Body of pancreas (tissue), 4 donors: Measurements from ENCODE around the gene EIF3F.

Experiments
- POLR2A ChIP-seq, 3 donors: fragments of 450-650 bp; IDR thresholded peaks; one replicate each; pipeline ENCODE4 v1.6.1; 2016; ENCODE audit warnings: antibody characterized with exemption in 3 of 3, mild to moderate bottlenecking in 2 of 3
- TF ChIP-seq, protein P1 (sequence below), 7 experiments: fragments of 450-650 bp in 4 of 7; fragments of 200-600 bp in 3 of 7; sonication (generic) in 3 of 7; IDR thresholded peaks; one replicate each; pipeline ENCODE4 v1.5.1; 2016 to 2019; ENCODE audit warnings: antibody characterized with exemption in 7 of 7

GRCh38 chr11:7964873-7965272, 22.3 kb upstream of the EIF3F start:
- TF ChIP-seq, protein P1, sequence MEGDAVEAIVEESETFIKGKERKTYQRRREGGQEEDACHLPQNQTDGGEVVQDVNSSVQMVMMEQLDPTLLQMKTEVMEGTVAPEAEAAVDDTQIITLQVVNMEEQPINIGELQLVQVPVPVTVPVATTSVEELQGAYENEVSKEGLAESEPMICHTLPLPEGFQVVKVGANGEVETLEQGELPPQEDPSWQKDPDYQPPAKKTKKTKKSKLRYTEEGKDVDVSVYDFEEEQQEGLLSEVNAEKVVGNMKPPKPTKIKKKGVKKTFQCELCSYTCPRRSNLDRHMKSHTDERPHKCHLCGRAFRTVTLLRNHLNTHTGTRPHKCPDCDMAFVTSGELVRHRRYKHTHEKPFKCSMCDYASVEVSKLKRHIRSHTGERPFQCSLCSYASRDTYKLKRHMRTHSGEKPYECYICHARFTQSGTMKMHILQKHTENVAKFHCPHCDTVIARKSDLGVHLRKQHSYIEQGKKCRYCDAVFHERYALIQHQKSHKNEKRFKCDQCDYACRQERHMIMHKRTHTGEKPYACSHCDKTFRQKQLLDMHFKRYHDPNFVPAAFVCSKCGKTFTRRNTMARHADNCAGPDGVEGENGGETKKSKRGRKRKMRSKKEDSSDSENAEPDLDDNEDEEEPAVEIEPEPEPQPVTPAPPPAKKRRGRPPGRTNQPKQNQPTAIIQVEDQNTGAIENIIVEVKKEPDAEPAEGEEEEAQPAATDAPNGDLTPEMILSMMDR (IDR thresholded peaks at IDR 0.05) = no peak
- TF ChIP-seq POLR2A (IDR thresholded peaks at IDR 0.05) = no peak
